ENCODE results near the gene TNS3.
"Not testable (repeated sequence)": the region's sequence is repeated elsewhere in the genome, so short reads cannot be mapped to it uniquely, and the experiment has no call there.

TNS3 gene

GRCh38 chr7:47559306-47560220 lies 22.3 kb downstream of the TNS3 start:
- no peak for DNase-seq

- DNase-seq = no peak
Measured at GRCh38 chr7:47557694-47558670, 23.9 kb downstream of the TNS3 start.

- DNase-seq = no peak
Measured at GRCh38 chr7:47557317-47557693, 24.6 kb downstream of the TNS3 start.

GRCh38 chr7:47556511-47557180 lies 25.3 kb downstream of the TNS3 start:
- no peak for DNase-seq

- DNase-seq = no peak
Measured at GRCh38 chr7:47553309-47553708, 28.6 kb downstream of the TNS3 start.

- no peak for DNase-seq
Measured at GRCh38 chr7:47552621-47553020, 29.3 kb downstream of the TNS3 start.

- no peak for DNase-seq
Measured at GRCh38 chr7:47551668-47552440, 30.1 kb downstream of the TNS3 start.

GRCh38 chr7:47550788-47551470 lies 31.0 kb downstream of the TNS3 start:
- DNase-seq = no peak

- no peak for DNase-seq
Measured at GRCh38 chr7:47549916-47550315, 32.0 kb downstream of the TNS3 start.

GRCh38 chr7:47549397-47549796 lies 32.5 kb downstream of the TNS3 start:
- DNase-seq = no peak

GRCh38 chr7:47548546-47548945 lies 33.4 kb downstream of the TNS3 start:
- no peak for DNase-seq

- no peak for DNase-seq
Measured at GRCh38 chr7:47546733-47547494, 35.0 kb downstream of the TNS3 start.

- no peak for DNase-seq
Measured at GRCh38 chr7:47546171-47546570, 35.7 kb downstream of the TNS3 start.

- no peak for DNase-seq
Measured at GRCh38 chr7:47544416-47544815, 37.5 kb downstream of the TNS3 start.

GRCh38 chr7:47543714-47544113 lies 38.2 kb downstream of the TNS3 start:
- no peak for DNase-seq

- no peak for DNase-seq
Measured at GRCh38 chr7:47543056-47543455, 38.9 kb downstream of the TNS3 start.

GRCh38 chr7:47542051-47542450 lies 39.9 kb downstream of the TNS3 start:
- DNase-seq = no peak

GRCh38 chr7:47541485-47541884 lies 40.4 kb downstream of the TNS3 start:
- not testable (repeated sequence) for DNase-seq

- DNase-seq = no peak
Measured at GRCh38 chr7:47540387-47541350, 41.2 kb downstream of the TNS3 start.

GRCh38 chr7:47540053-47540386 lies 41.9 kb downstream of the TNS3 start:
- no peak for DNase-seq

Data from activated CD4-positive, alpha-beta T cell treated with anti-CD3 and anti-CD28 coated beads, Interleukin-2, Interleukin-6, amounts not matched to agents 100 ng/mL and 50 ng/mL, durations not matched to agents 16 hours and 8 hours (primary cell).